C4-2B (cell line): ENCODE results near the gene GHRL.

ENCODE experiments used
- H3K27ac ChIP-seq: fragments of 450-650 bp; 2 replicates; pipeline ENCODE4 v1.5.1; 2017
- CTCF ChIP-seq: fragments of 450-650 bp; conservative IDR thresholded peaks from 2 replicates; pipeline ENCODE4 v1.5.1; 2017; ENCODE audit warnings: mild to moderate bottlenecking
- ZFX ChIP-seq: fragments of 450-650 bp; IDR thresholded peaks from 2 replicates; pipeline ENCODE4 v1.6.1; 2017

GHRL gene

DNA sequence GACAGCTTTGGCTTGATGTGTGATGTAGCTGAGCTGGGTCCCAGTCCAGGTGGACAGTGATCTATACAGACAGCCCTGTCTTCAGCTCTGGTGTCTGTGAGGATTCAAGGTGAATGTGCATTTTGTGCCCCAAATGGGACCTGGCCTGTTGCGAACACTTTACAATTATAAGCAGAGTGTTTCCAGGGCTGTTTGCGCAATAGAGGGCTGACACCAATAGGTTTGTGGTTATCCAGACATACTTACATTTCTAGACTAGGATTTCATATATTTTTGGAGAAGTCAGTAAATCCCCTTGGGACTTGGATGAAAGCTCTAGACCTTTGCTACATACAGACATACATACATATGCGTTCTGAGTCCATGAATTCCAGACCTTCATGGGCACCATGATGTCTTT is 48.7 kb downstream of the GHRL start:
- H3K27ac ChIP-seq: no peak overlapping the region
- TF ChIP-seq CTCF: no peak
- TF ChIP-seq ZFX: no peak

DNA sequence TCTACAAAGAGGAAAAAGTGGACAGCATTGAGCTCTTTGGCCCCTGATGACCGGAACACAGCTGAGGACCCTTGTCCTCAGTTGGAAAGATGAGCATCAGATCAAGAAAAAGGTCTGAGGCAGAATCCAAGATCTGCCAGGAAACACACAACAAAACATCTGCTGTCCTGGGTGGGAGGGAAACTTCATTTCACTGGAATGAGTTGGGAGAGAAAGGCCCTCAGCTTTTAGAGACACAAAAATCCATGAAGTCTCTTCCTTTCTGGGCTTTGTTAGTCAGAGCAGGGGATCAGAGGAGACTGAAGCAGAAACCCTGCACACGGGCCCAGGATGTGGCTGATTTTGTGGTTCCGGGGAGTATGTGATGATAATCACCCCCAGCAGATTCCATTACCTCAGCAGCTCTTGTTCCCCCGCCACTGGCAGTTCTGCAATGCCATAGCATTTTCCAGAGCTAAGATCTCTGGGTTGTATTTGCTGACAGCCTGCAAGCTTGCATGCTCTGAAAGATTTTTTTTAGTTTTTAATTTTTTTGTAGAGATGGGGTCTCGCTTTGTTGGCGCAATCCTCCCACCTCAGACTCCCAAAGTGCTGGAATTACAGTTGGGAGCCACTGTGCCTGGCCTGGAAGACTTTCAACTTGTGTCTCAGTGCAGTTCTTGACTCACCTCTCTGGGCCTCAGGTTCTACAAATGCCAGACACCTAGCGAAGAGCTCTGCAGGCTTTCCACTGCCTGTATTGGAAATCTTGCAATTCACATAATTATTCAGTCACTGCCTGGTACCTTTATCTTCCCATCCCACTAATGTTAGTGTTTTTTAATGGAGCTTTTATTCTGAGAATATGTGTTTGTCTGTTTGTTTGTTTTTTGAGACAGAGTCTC is 50.3 kb downstream of the GHRL start:
- TF ChIP-seq ZFX: no peak
- TF ChIP-seq CTCF: no peak
- no peak overlapping the region for H3K27ac ChIP-seq

DNA sequence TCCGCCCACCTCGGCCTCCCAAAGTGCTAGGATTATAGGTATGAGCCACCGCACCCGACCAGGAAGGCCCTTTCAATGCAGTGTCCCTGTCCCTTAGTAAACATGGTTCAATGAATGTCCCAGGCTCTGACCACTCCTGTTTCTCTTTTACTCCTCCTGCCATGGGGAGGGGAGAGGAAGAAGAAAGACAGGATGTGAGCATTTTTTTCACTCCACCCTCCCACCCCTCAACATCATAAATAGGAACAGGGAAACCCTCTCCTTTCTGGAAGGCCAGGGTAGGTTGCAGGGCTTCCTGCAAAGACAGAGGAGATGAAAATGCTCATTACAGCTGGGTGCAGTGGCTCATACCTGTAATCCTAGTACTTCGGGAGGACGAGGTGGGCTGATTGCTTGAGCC is 51.9 kb downstream of the GHRL start:
- TF ChIP-seq ZFX (no peak), CTCF (no peak)
- H3K27ac ChIP-seq: no peak overlapping the region

GRCh38 chr3:10238345-10239183 is 54.2 kb downstream of the GHRL start:
- no peak overlapping the region for H3K27ac ChIP-seq
- TF ChIP-seq ZFX: no peak
- TF ChIP-seq CTCF: no peak
